ENCODE data around the gene AHNAK2.
A peak's percentile ranks its signal among the peaks of the same experiment; 100 is the strongest.

The AHNAK2 gene

GRCh38 chr14:105023144-105023543, 45.0 kb upstream of the AHNAK2 start:
- TF ChIP-seq CTCF (conservative IDR thresholded peaks at IDR 0.05; ENCODE audit: control insufficient read depth, insufficient read depth, low read depth, low read length), result no peak
- DNase-seq (ENCODE audit: low read depth), result no peak
- H3K4me3 ChIP-seq (ENCODE audit: control insufficient read depth, low read depth, low read length), result no peak overlapping the region

- no peak for DNase-seq (ENCODE audit: low read depth)
- H3K4me3 ChIP-seq (ENCODE audit: control insufficient read depth, low read depth, low read length), result peak overlapping the region; percentile 90
- no peak for TF ChIP-seq CTCF (conservative IDR thresholded peaks at IDR 0.05; ENCODE audit: control insufficient read depth, insufficient read depth, low read depth, low read length)
Measured at GRCh38 chr14:105022276-105022670, 44.1 kb upstream of the AHNAK2 start.

- no peak for TF ChIP-seq CTCF (conservative IDR thresholded peaks at IDR 0.05; ENCODE audit: control insufficient read depth, insufficient read depth, low read depth, low read length)
- peak; percentile 45 for DNase-seq (ENCODE audit: low read depth)
- peak overlapping the region; percentile 90 for H3K4me3 ChIP-seq (ENCODE audit: control insufficient read depth, low read depth, low read length)
Measured at GRCh38 chr14:105021656-105022275, 43.6 kb upstream of the AHNAK2 start.

GRCh38 chr14:105020815-105021655, 42.9 kb upstream of the AHNAK2 start, which contains the start of gene CDCA4:
CDCA4 (minus strand) TSS chr14:105021083; CDS start chr14:105011929, 9,154 bp downstream.
- DNase-seq (ENCODE audit: low read depth), result peak; percentile 92
- TF ChIP-seq CTCF (conservative IDR thresholded peaks at IDR 0.05; ENCODE audit: control insufficient read depth, insufficient read depth, low read depth, low read length), result no peak
- peak within 1 kb of the TSS; percentile 90 for H3K4me3 ChIP-seq (ENCODE audit: control insufficient read depth, low read depth, low read length)

- no peak for DNase-seq (ENCODE audit: low read depth)
- no peak for TF ChIP-seq CTCF (conservative IDR thresholded peaks at IDR 0.05; ENCODE audit: control insufficient read depth, insufficient read depth, low read depth, low read length)
- H3K4me3 ChIP-seq (ENCODE audit: control insufficient read depth, low read depth, low read length), result peak overlapping the region; percentile 87
Measured at GRCh38 chr14:105019861-105020814, 42.0 kb upstream of the AHNAK2 start.

- DNase-seq (ENCODE audit: low read depth), result no peak
- no peak overlapping the region for H3K4me3 ChIP-seq (ENCODE audit: control insufficient read depth, low read depth, low read length)
- TF ChIP-seq CTCF (conservative IDR thresholded peaks at IDR 0.05; ENCODE audit: control insufficient read depth, insufficient read depth, low read depth, low read length), result no peak
Measured at GRCh38 chr14:105018414-105018813, 40.2 kb upstream of the AHNAK2 start.

Measured in fibroblast of mammary gland (primary cell).